Esophagus squamous epithelium (tissue), 4 donors: ENCODE measurements around the gene CCDC106.

Experiments used
- CTCF ChIP-seq, 6 experiments: fragments of 450-650 bp in 4 of 6; fragments of 200-600 bp in 2 of 6; sonication (generic) in 2 of 6; IDR thresholded peaks; one replicate each; pipeline ENCODE4 v1.5.1; 2016 to 2019; ENCODE audit warnings: antibody characterized with exemption in 6 of 6, mild to moderate bottlenecking in 4 of 6, moderate library complexity in 4 of 6
- POLR2A ChIP-seq, 4 donors: fragments of 450-650 bp; IDR thresholded peaks; one replicate each; pipeline ENCODE4 v1.6.1; 2017; ENCODE audit warnings: antibody characterized with exemption in 4 of 4, mild to moderate bottlenecking in 4 of 4, moderate library complexity in 3 of 4

- TF ChIP-seq CTCF (IDR thresholded peaks at IDR 0.05), result no peak
- TF ChIP-seq POLR2A (IDR thresholded peaks at IDR 0.05), result no peak
Observed at GRCh38 chr19:55645512-55645881, 2.5 kb upstream of the CCDC106 start.
